KMS-11 (cell line): Measurements from ENCODE around the gene CDADC1.
"Not testable (repeated sequence)": the region's sequence is repeated elsewhere in the genome, so short reads cannot be mapped to it uniquely, and the experiment has no call there.

Experiments
- H2AFZ ChIP-seq: fragments of 200-600 bp; sonication (generic); 2 replicates; pipeline ENCODE4 v1.6.1; 2016; ENCODE audit warnings: antibody characterized with exemption, mixed run types, low read depth
- H3K27ac ChIP-seq: fragments of 200-600 bp; sonication (generic); 2 replicates; pipeline ENCODE4 v1.6.1; 2016; ENCODE audit warnings: mild to moderate bottlenecking, mixed run types
- H3K27me3 ChIP-seq: fragments of 200-600 bp; sonication (generic); 2 replicates; pipeline ENCODE4 v1.6.1; 2017; ENCODE audit warnings: mild to moderate bottlenecking, low read depth, mixed run types, moderate library complexity; ENCODE audit not compliant: insufficient read depth
- H3K36me3 ChIP-seq: fragments of 200-600 bp; sonication (generic); 2 replicates; pipeline ENCODE4 v1.6.1; 2017; ENCODE audit warnings: mild to moderate bottlenecking, mixed run types; ENCODE audit not compliant: insufficient read depth
- H3K4me1 ChIP-seq: fragments of 200-600 bp; sonication (generic); 2 replicates; pipeline ENCODE4 v1.6.1; 2016; ENCODE audit warnings: mild to moderate bottlenecking, low read depth, mixed run types; ENCODE audit not compliant: poor library complexity, severe bottlenecking
- H3K4me2 ChIP-seq: fragments of 200-600 bp; sonication (generic); 2 replicates; pipeline ENCODE4 v1.7.0; 2016; ENCODE audit warnings: mild to moderate bottlenecking, mixed run types
- H3K4me3 ChIP-seq: fragments of 200-600 bp; sonication (generic); IDR thresholded peaks from 2 replicates; pipeline ENCODE4 v1.6.1; 2017; ENCODE audit warnings: low read depth, low read length, mixed read lengths; ENCODE audit not compliant: insufficient read depth
- H3K79me2 ChIP-seq: fragments of 200-600 bp; sonication (generic); 2 replicates; pipeline ENCODE4 v1.6.1; 2016; ENCODE audit warnings: low read depth, mixed run types; ENCODE audit not compliant: insufficient read depth
- H3K9ac ChIP-seq: fragments of 200-600 bp; sonication (generic); 2 replicates; pipeline ENCODE4 v1.6.1; 2016; ENCODE audit warnings: mild to moderate bottlenecking, mixed run types
- H4K20me1 ChIP-seq: fragments of 200-600 bp; sonication (generic); 2 replicates; pipeline ENCODE4 v1.6.1; 2016; ENCODE audit warnings: mild to moderate bottlenecking, mixed run types; ENCODE audit not compliant: insufficient read depth
- CTCF ChIP-seq: fragments of 200-600 bp; sonication (generic); conservative IDR thresholded peaks from 2 replicates; pipeline ENCODE4 v1.6.1; 2017; ENCODE audit warnings: low read depth, mild to moderate bottlenecking, antibody characterized with exemption, low read length, moderate library complexity, mixed read lengths

CDADC1 gene

GRCh38 chr13:49287995-49288394 is 40.3 kb downstream of the CDADC1 start:
- Histone ChIP-seq H3K4me3 (no peak overlapping the region), H3K9ac (no peak overlapping the region), H3K36me3 (no peaks in the 10 kb centered on the region), H3K4me2 (no peak overlapping the region), H3K4me1 (no peaks in the 10 kb centered on the region), H2AFZ (no peak overlapping the region), H3K79me2 (no peaks in the 10 kb centered on the region), H4K20me1 (no peaks in the 10 kb centered on the region), H3K27me3 (no peaks in the 10 kb centered on the region), H3K27ac (no peak overlapping the region)
- TF ChIP-seq CTCF: no peak

- no peaks in the 10 kb centered on the region for H3K27me3 ChIP-seq
- no peak overlapping the region for H2AFZ ChIP-seq
- H3K9ac ChIP-seq: no peak overlapping the region
- TF ChIP-seq CTCF: no peak
- no peak overlapping the region for H3K4me3 ChIP-seq
- no peaks in the 10 kb centered on the region for H4K20me1 ChIP-seq
- no peaks in the 10 kb centered on the region for H3K79me2 ChIP-seq
- no peak overlapping the region for H3K4me2 ChIP-seq
- H3K36me3 ChIP-seq: no peaks in the 10 kb centered on the region
- H3K27ac ChIP-seq: no peak overlapping the region
- H3K4me1 ChIP-seq: no peaks in the 10 kb centered on the region
Measured at GRCh38 chr13:49288458-49288857, 40.7 kb downstream of the CDADC1 start.

DNA sequence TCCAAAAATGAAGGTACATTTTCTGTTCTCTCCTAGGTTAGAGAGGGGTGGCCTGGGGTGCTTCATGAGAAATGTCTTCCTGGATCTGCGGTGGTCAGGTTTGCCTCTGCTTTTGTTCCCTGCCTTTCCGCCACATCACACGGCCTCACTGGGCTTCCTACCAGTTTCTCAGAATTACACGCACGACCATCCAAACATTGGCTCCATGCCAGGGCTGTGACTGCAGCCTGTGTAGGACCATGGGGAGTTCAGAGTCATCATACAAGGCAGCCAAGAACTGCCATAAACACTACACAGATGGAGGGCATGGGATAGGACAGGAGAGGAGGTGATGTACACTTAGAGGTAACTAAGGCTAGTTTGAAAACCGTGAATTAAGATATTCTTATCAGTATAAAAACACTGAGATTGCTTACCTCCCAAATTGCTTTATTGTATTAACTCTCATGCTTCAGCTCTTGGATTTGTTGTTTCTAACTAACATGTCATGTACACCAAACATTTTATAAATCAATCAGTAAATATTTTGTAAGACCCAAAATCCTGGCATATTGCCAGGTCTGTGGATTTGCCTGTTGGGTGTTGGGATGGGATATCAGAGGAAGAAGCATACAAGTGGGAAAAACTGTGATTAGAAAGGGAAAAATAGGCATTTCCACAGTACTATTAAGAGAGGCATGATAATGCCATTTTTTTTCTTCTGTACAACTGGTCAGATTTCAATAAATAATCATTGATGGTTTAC is 45.2 kb downstream of the CDADC1 start:
- no peak overlapping the region for H3K27ac ChIP-seq
- H4K20me1 ChIP-seq: no peaks in the 10 kb centered on the region
- H3K27me3 ChIP-seq: no peaks in the 10 kb centered on the region
- H3K36me3 ChIP-seq: no peaks in the 10 kb centered on the region
- TF ChIP-seq CTCF: no peak
- H3K4me3 ChIP-seq: no peak overlapping the region
- no peaks in the 10 kb centered on the region for H3K4me1 ChIP-seq
- no peak overlapping the region for H3K4me2 ChIP-seq
- no peaks in the 10 kb centered on the region for H3K79me2 ChIP-seq
- no peak overlapping the region for H2AFZ ChIP-seq
- H3K9ac ChIP-seq: no peak overlapping the region

- H3K36me3 ChIP-seq, H3K27me3 ChIP-seq, H2AFZ ChIP-seq, H3K4me2 ChIP-seq, H3K27ac ChIP-seq, H3K79me2 ChIP-seq, H3K9ac ChIP-seq, H3K4me3 ChIP-seq, H3K4me1 ChIP-seq, H4K20me1 ChIP-seq: not testable (repeated sequence)
Measured at GRCh38 chr13:49294723-49295122, 47.0 kb downstream of the CDADC1 start.

- H3K27me3 ChIP-seq: no peaks in the 10 kb centered on the region
- H2AFZ ChIP-seq: no peak overlapping the region
- no peaks in the 10 kb centered on the region for H4K20me1 ChIP-seq
- no peak for TF ChIP-seq CTCF
- H3K36me3 ChIP-seq: no peaks in the 10 kb centered on the region
- H3K4me2 ChIP-seq: no peak overlapping the region
- H3K9ac ChIP-seq: no peak overlapping the region
- H3K79me2 ChIP-seq: no peaks in the 10 kb centered on the region
- no peaks in the 10 kb centered on the region for H3K4me1 ChIP-seq
- H3K27ac ChIP-seq: no peak overlapping the region
- H3K4me3 ChIP-seq: no peak overlapping the region
Measured at GRCh38 chr13:49295244-49295643, 47.5 kb downstream of the CDADC1 start.
